ENCODE results near the gene NKAIN4. TPM values are rescaled to one million over a fixed set of nuclear protein-coding genes. Genes with fewer than 3 reads are reported as not detected.
"Not testable (repeated sequence)": the region's sequence is repeated elsewhere in the genome, so short reads cannot be mapped to it uniquely, and the experiment has no call there.

The NKAIN4 gene
- total RNA-seq, 1 donor from 2014 or later: not detected

- intact Hi-C loops (cut with DNase I): no loop called here
- ATAC-seq (ENCODE audit: poor library complexity) (no peak), DNase-seq (no peak)
These were observed 27.0 kb downstream of the NKAIN4 start for GRCh38 chr20:63227260-63227659.

GRCh38 chr20:63226042-63226943, 28.0 kb downstream of the NKAIN4 start:
- ATAC-seq (ENCODE audit: poor library complexity) (no peak), DNase-seq (no peak)
- intact Hi-C loops (cut with DNase I): no loop called here

- intact Hi-C loops (cut with DNase I): no loop called here
- no peak for DNase-seq
- ATAC-seq (ENCODE audit: poor library complexity): no peak
These were observed 29.2 kb downstream of the NKAIN4 start for GRCh38 chr20:63225082-63225454.

GRCh38 chr20:63224412-63225081, 29.7 kb downstream of the NKAIN4 start:
- ATAC-seq (ENCODE audit: poor library complexity): peak; percentile 88
- intact Hi-C loops (cut with DNase I): no loop called here
- DNase-seq: peak; percentile 76

- intact Hi-C loops (cut with DNase I): no loop called here
- no peak for DNase-seq
- no peak for ATAC-seq (ENCODE audit: poor library complexity)
These were observed 30.4 kb downstream of the NKAIN4 start for GRCh38 chr20:63223826-63224207.

- intact Hi-C loops (cut with DNase I): no loop called here
- peak; percentile 48 for ATAC-seq (ENCODE audit: poor library complexity)
- no peak for DNase-seq
These were observed 31.0 kb downstream of the NKAIN4 start for GRCh38 chr20:63223121-63223825.

- intact Hi-C loops (cut with DNase I): no loop called here
- ATAC-seq (ENCODE audit: poor library complexity) (no peak), DNase-seq (no peak)
These were observed 31.7 kb downstream of the NKAIN4 start for GRCh38 chr20:63222541-63222940.

- intact Hi-C loops (cut with DNase I): not testable (repeated sequence)
These were observed 32.7 kb downstream of the NKAIN4 start for GRCh38 chr20:63221400-63222053.

GRCh38 chr20:63220696-63221399, 33.4 kb downstream of the NKAIN4 start:
- ATAC-seq (ENCODE audit: poor library complexity) (no peak), DNase-seq (no peak)
- intact Hi-C loops (cut with DNase I): no loop called here

More at GRCh38 chr20:63221400-63222053, 32.7 kb downstream of the NKAIN4 start:
- not testable (repeated sequence) for DNase-seq; ATAC-seq (ENCODE audit: poor library complexity)

- intact Hi-C loops (cut with DNase I): no loop called here
- DNase-seq: no peak
- ATAC-seq (ENCODE audit: poor library complexity): no peak
These were observed 34.3 kb downstream of the NKAIN4 start for GRCh38 chr20:63219866-63220521.

- intact Hi-C loops (cut with DNase I): no loop called here
- DNase-seq (no peak), ATAC-seq (ENCODE audit: poor library complexity) (no peak)
These were observed 34.8 kb downstream of the NKAIN4 start for GRCh38 chr20:63219447-63219821.

- DNase-seq: no peak
- intact Hi-C loops (cut with DNase I): no loop called here
- no peak for ATAC-seq (ENCODE audit: poor library complexity)
These were observed 35.4 kb downstream of the NKAIN4 start for GRCh38 chr20:63218701-63219446.

GRCh38 chr20:63217706-63218105, 36.6 kb downstream of the NKAIN4 start:
- ATAC-seq (ENCODE audit: poor library complexity) (no peak), DNase-seq (no peak)
- intact Hi-C loops (cut with DNase I): no loop called here

GRCh38 chr20:63216849-63217471, 37.3 kb downstream of the NKAIN4 start:
- intact Hi-C loops (cut with DNase I): no loop called here
- ATAC-seq (ENCODE audit: poor library complexity): no peak
- no peak for DNase-seq

- peak; percentile 98 for DNase-seq
- ATAC-seq (ENCODE audit: poor library complexity): peak; percentile 98
- intact Hi-C loops (cut with DNase I): no loop called here
These were observed 38.0 kb downstream of the NKAIN4 start, which contains the start of gene YTHDF1 for GRCh38 chr20:63216041-63216848. YTHDF1 (minus strand) TSS chr20:63216131; CDS start chr20:63215892, 239 bp downstream.

Measured in Right ventricle myocardium superior (tissue), 1 donor.